C4-2B (cell line): ENCODE results near the gene LCN9.

Experiments used
- ZFX ChIP-seq: fragments of 450-650 bp; IDR thresholded peaks from 2 replicates; pipeline ENCODE4 v1.6.1; 2017
- TF ChIP-seq, protein P1 (sequence below): fragments of 450-650 bp; conservative IDR thresholded peaks from 2 replicates; pipeline ENCODE4 v1.5.1; 2017; ENCODE audit warnings: mild to moderate bottlenecking

DNA sequence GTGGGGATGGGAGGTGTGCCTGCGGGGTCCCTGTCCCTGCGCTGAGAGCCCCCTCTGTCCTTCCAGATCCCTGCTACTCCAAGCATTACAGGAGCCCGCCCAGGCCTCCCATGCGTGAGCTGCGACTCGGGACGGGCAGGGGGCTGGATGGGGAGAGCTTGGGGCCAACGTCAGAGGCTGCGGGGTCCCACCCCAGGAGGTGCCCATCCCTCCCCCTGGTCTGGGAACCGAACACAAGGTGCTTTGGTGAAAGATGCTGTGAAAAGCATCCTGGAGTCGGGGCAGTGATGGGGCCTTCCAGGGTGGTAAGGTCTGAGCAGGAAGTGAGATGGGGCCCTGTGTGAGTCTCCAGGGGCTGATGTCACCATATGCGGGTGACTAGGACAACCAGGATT lies 2.7 kb downstream of the LCN9 start:
- TF ChIP-seq, protein P1, sequence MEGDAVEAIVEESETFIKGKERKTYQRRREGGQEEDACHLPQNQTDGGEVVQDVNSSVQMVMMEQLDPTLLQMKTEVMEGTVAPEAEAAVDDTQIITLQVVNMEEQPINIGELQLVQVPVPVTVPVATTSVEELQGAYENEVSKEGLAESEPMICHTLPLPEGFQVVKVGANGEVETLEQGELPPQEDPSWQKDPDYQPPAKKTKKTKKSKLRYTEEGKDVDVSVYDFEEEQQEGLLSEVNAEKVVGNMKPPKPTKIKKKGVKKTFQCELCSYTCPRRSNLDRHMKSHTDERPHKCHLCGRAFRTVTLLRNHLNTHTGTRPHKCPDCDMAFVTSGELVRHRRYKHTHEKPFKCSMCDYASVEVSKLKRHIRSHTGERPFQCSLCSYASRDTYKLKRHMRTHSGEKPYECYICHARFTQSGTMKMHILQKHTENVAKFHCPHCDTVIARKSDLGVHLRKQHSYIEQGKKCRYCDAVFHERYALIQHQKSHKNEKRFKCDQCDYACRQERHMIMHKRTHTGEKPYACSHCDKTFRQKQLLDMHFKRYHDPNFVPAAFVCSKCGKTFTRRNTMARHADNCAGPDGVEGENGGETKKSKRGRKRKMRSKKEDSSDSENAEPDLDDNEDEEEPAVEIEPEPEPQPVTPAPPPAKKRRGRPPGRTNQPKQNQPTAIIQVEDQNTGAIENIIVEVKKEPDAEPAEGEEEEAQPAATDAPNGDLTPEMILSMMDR, result no peak
- TF ChIP-seq ZFX, result no peak
